ENCODE data around the gene CREB3L1.
"Not testable (repeated sequence)": the region's sequence is repeated elsewhere in the genome, so short reads cannot be mapped to it uniquely, and the experiment has no call there.

GRCh38 chr11:46259347-46259746 lies 18.1 kb upstream of the CREB3L1 start:
- not testable (repeated sequence) for TF ChIP-seq CTCF (IDR thresholded peaks at IDR 0.05 in 8 of 11, conservative IDR thresholded peaks at IDR 0.05 in 3 of 11); POLR2AphosphoS5 (IDR thresholded peaks at IDR 0.05)
